OCI-LY3 (cell line): ENCODE results near the gene ATP8A2.

Source experiments
- EZH2phosphoT487 ChIP-seq: fragments of 200-600 bp; shearing (Covaris generic); IDR thresholded peaks from 2 replicates; pipeline ENCODE4 v1.6.1; 2018; ENCODE audit warnings: antibody characterized with exemption, mixed run types, low read depth
- TF ChIP-seq, protein P1 (sequence below): fragments of 200-600, 300-600 bp; sonication (generic); IDR thresholded peaks from 2 replicates; pipeline ENCODE4 v1.5.1; 2014; ENCODE audit warnings: antibody characterized with exemption, low read length, low read depth

DNA sequence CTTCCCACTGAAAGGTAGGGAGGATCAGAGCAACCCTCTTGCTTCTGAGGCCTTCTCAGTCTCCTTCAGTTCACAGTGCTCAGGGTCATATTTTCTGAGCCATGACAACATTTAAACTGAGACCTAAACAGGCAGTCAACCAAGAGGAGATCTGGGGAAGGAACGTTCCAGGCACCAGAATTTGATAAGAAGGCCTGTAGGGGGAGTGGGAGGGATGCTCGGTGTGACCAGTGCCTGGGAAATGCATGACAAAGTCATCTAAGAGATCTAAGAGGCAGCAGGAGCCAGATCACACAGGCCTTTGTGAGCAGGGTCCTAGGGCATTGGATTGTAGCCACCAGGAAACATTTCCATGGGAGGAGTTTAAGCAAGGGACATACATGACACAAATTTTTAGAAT, 608.5 kb downstream of the ATP8A2 start:
- TF ChIP-seq, protein P1, sequence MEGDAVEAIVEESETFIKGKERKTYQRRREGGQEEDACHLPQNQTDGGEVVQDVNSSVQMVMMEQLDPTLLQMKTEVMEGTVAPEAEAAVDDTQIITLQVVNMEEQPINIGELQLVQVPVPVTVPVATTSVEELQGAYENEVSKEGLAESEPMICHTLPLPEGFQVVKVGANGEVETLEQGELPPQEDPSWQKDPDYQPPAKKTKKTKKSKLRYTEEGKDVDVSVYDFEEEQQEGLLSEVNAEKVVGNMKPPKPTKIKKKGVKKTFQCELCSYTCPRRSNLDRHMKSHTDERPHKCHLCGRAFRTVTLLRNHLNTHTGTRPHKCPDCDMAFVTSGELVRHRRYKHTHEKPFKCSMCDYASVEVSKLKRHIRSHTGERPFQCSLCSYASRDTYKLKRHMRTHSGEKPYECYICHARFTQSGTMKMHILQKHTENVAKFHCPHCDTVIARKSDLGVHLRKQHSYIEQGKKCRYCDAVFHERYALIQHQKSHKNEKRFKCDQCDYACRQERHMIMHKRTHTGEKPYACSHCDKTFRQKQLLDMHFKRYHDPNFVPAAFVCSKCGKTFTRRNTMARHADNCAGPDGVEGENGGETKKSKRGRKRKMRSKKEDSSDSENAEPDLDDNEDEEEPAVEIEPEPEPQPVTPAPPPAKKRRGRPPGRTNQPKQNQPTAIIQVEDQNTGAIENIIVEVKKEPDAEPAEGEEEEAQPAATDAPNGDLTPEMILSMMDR: peak; percentile 32
- TF ChIP-seq EZH2phosphoT487: no peak
